H1 (cell line): Measurements from ENCODE around the gene TMEM235.

Experiments
- ASH2L ChIP-seq: fragments of 200-600, 300-600 bp; sonication (generic); IDR thresholded peaks from one replicate; pipeline ENCODE4 v1.7.1; 2017; ENCODE audit warnings: low read length
- ATF2 ChIP-seq: IDR thresholded peaks from 2 replicates; pipeline ENCODE4 v1.6.1; 2012; ENCODE audit warnings: low read length, inconsistent platforms
- BACH1 ChIP-seq: IDR thresholded peaks from 2 replicates; pipeline ENCODE4 v1.6.1; 2012; ENCODE audit warnings: low read length, improper control_type of control experiment
- BRCA1 ChIP-seq: IDR thresholded peaks from 2 replicates; pipeline ENCODE4 v1.6.1; 2012; ENCODE audit warnings: low read depth, low read length, improper control_type of control experiment
- CEBPB ChIP-seq: IDR thresholded peaks from 2 replicates; pipeline ENCODE4 v1.6.1; 2012; ENCODE audit warnings: low read depth, low read length
- CTCF ChIP-seq, 3 experiments: IDR thresholded peaks; 1 replicate in 2 of 3; 2 replicates in 1 of 3; pipeline versions ENCODE4 v1.5.1 to v1.6.1; 2011; ENCODE audit warnings: low read length in 3 of 3, mild to moderate bottlenecking in 3 of 3, inconsistent platforms in 2 of 3, low read depth in 1 of 3, moderate library complexity in 1 of 3; ENCODE audit not compliant: insufficient read depth in 1 of 3; ENCODE audit errors: control extremely low read depth in 1 of 3
- EZH2 ChIP-seq: fragments of 200-600 bp; sonication (generic); IDR thresholded peaks from 2 replicates; pipeline ENCODE4 v1.7.1; 2012; ENCODE audit warnings: low read depth, mild to moderate bottlenecking, moderate library complexity, low read length, inconsistent platforms; ENCODE audit not compliant: severe bottlenecking
- GTF2F1 ChIP-seq: IDR thresholded peaks from 2 replicates; pipeline ENCODE4 v1.6.1; 2012; ENCODE audit warnings: low read depth, low read length, improper control_type of control experiment, borderline replicate concordance
- JUN ChIP-seq: IDR thresholded peaks from 2 replicates; pipeline ENCODE4 v1.6.1; 2011; ENCODE audit warnings: low read depth, mild to moderate bottlenecking, improper control_type of control experiment, low read length
- JUND ChIP-seq: IDR thresholded peaks from 2 replicates; pipeline ENCODE4 v1.6.1; 2011; ENCODE audit warnings: mild to moderate bottlenecking, improper control_type of control experiment, low read length
- MAFK ChIP-seq: IDR thresholded peaks from 2 replicates; pipeline ENCODE4 v1.6.1; 2012; ENCODE audit warnings: low read depth, mild to moderate bottlenecking, improper control_type of control experiment, low read length
- POLR2A ChIP-seq, 2 experiments: IDR thresholded peaks; 1 replicate in 1 of 2; 2 replicates in 1 of 2; pipeline ENCODE4 v1.6.1; 2011; ENCODE audit warnings: low read depth in 2 of 2, low read length in 2 of 2, mild to moderate bottlenecking in 2 of 2; ENCODE audit errors: control extremely low read depth in 1 of 2
- YY1 ChIP-seq: IDR thresholded peaks from 2 replicates; pipeline ENCODE4 v1.6.1; 2011; ENCODE audit warnings: low read depth, mild to moderate bottlenecking, low read length

GRCh38 chr17:78223061-78223460, 8.4 kb upstream of the TMEM235 start:
- TF ChIP-seq EZH2 = no peak
- no peak for TF ChIP-seq YY1
- TF ChIP-seq POLR2A (IDR thresholded peaks at IDR 0.05; ENCODE audit: control extremely low read depth in 1 of 2, low read depth in 2 of 2, low read length in 2 of 2) = no peak
- TF ChIP-seq BACH1 = no peak
- TF ChIP-seq MAFK = no peak
- no peak for TF ChIP-seq CTCF (IDR thresholded peaks at IDR 0.05; ENCODE audit: control extremely low read depth in 1 of 3, insufficient read depth in 1 of 3, low read depth in 1 of 3, low read length in 3 of 3)
- TF ChIP-seq ATF2 = no peak
- TF ChIP-seq JUND = no peak
- TF ChIP-seq BRCA1 = no peak
- no peak for TF ChIP-seq CEBPB
- no peak for TF ChIP-seq JUN
- no peak for TF ChIP-seq GTF2F1
- no peak for TF ChIP-seq ASH2L
